ENCODE results near the gene CGB5.
"Not testable (repeated sequence)": the region's sequence is repeated elsewhere in the genome, so short reads cannot be mapped to it uniquely, and the experiment has no call there.

Gene CGB5

DNA sequence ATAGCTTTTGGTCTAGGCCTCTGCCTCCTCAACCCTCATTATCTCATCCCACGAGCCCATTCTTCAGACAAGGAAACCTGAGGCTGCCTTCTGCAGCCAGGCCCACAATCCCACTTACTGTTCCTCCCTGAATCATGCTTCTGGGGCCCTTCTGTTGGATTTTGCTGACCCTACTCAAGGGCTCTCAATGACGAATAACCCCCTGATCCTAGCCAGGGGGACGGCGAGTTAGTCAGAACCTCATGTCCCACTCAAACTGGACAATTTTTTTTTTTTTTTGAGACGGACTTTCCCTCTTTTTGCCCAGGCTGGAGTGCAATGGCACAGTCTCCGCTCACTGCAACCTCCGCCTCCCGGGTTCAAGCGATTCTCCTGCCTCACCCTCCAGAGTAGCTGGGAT, 21.5 kb upstream of the CGB5 start:
- Histone ChIP-seq H3K27me3 (ENCODE audit: insufficient read depth, poor library complexity, severe bottlenecking) (peaks cover 35% of the 10 kb centered on the region), H3K4me3 (replicated peaks; ENCODE audit: insufficient read depth, low read length) (no peak overlapping the region)
- TF ChIP-seq POLR2AphosphoS5 (IDR thresholded peaks at IDR 0.05; ENCODE audit: low read depth): no peak

DNA sequence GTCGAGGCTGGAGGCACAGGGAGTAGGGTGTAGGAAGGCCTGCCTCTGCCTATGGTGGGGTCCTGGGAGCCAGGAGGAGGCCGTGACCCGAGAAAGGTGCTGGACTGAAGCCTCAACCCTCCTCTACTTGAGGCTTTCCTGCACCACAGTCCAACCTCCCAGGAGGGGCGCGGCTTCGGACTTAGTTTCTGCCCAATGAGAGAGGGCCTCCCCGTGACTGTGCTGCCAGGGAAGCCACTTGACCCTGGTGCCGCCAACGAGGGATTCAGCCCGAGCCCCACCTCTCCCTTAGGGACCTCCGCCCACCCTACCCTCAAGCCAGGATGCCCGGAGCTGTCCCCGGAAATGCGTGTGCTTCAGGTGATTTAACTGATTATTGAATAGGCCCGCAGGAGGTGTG, 19.4 kb upstream of the CGB5 start, which contains the start of gene CGB3:
TSS of gene CGB3 (minus strand) at position 101 of the 400 bp plus-strand sequence. CDS start 362 bp downstream, outside the sequence.
- not testable (repeated sequence) for H3K27ac ChIP-seq (replicated peaks); H3K4me3 ChIP-seq (replicated peaks; ENCODE audit: insufficient read depth, low read length); DNase-seq (ENCODE audit: low read depth in 1 of 2, low spot score in 1 of 2)
- peaks cover 19% of the 10 kb centered on the region for H3K27me3 ChIP-seq (ENCODE audit: insufficient read depth, poor library complexity, severe bottlenecking)

More for the DNA sequence above, 21.5 kb upstream of the CGB5 start:
- DNase-seq (ENCODE audit: low read depth in 1 of 2, low spot score in 1 of 2): no peak
- no peak overlapping the region for H3K27ac ChIP-seq (replicated peaks)

DNA sequence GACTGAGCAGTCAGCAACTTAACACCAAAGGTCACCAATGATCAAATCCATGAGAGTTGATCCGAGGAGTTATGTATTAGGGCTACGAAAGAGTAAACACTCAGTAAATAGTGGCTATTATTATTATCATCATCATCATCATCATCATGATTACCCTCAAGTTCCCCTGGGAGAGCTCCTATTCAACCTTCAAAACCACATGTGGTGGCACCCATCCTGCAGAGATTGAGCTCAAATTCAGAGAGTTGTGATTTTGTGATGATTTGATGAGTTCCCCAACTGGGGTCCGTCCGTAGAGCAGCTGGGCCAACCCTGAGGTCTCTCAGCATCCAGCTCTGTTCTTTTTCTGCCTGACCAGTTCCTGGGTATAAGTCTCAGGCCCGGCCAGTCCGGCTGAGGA, 18.6 kb upstream of the CGB5 start:
- not testable (repeated sequence) for H3K4me3 ChIP-seq (replicated peaks; ENCODE audit: insufficient read depth, low read length); H3K27ac ChIP-seq (replicated peaks); DNase-seq (ENCODE audit: low read depth in 1 of 2, low spot score in 1 of 2)
- H3K27me3 ChIP-seq (ENCODE audit: insufficient read depth, poor library complexity, severe bottlenecking): peaks cover 11% of the 10 kb centered on the region

DNA sequence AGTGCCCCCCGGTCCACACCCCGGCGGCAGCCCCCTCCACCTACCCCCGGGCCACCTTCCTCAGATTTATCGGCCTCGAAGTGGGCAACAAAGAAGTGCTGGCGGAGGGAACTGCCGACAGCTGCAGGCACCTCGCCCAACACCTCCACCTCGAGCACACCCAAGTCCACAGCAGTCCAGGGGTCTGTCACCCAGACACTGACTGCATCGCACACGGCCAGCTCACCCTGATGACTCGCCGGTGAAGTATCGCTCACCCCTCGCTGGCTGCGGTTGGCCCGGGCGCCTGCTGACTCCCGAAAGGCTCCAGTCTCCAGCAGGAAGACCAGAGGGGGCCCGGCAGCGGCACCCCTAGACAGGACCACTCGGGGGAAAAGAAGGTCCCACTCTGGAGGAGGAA, 18.0 kb upstream of the CGB5 start:
- H3K27ac ChIP-seq (replicated peaks); H3K27me3 ChIP-seq (ENCODE audit: insufficient read depth, poor library complexity, severe bottlenecking): not testable (repeated sequence)

DNA sequence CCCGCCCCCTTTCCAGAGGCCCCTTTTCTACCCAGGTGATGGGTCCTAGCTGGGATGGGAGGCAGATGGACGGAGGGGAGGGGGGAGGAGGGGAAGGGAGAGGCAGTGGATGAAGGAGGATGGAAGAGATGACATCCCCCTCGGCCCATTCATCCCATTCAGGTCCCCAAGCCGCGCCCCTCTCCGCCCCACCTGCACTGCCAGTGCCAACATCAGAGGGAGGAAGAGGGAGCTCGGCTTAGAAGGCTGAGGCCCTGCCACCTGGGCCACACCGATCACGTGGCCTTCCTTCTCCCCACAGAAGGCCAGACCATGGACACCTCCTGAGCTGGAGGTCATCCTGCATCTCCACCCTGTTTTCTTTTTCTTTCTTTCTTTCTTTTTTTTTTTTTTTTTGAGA, 15.0 kb upstream of the CGB5 start:
- not testable (repeated sequence) for H3K27ac ChIP-seq (replicated peaks); H3K4me3 ChIP-seq (replicated peaks; ENCODE audit: insufficient read depth, low read length); DNase-seq (ENCODE audit: low read depth in 1 of 2, low spot score in 1 of 2); H3K27me3 ChIP-seq (ENCODE audit: insufficient read depth, poor library complexity, severe bottlenecking)

More for the DNA sequence above, 18.0 kb upstream of the CGB5 start:
- H3K4me3 ChIP-seq (replicated peaks; ENCODE audit: insufficient read depth, low read length); DNase-seq (ENCODE audit: low read depth in 1 of 2, low spot score in 1 of 2): not testable (repeated sequence)

DNA sequence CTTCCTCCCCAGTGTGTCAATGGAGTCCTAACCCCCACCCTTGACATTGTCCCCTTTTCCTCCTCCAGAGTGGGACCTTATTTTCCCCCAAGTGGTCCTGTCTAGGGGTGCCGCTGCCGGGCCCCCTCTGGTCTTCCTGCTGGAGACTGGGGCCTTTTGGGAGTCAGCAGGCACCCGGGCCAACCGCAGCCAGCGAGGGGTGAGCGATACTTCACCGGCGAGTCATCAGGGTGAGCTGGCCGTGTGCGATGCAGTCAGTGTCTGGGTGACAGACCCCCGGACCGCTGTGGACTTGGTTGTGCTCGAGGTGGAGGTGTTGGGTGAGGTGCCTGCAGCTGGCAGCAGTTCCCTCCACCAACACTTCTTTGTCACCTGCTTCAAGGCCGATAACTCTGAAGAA, 13.9 kb upstream of the CGB5 start:
- not testable (repeated sequence) for H3K4me3 ChIP-seq (replicated peaks; ENCODE audit: insufficient read depth, low read length); H3K27me3 ChIP-seq (ENCODE audit: insufficient read depth, poor library complexity, severe bottlenecking); DNase-seq (ENCODE audit: low read depth in 1 of 2, low spot score in 1 of 2); H3K27ac ChIP-seq (replicated peaks)

DNA sequence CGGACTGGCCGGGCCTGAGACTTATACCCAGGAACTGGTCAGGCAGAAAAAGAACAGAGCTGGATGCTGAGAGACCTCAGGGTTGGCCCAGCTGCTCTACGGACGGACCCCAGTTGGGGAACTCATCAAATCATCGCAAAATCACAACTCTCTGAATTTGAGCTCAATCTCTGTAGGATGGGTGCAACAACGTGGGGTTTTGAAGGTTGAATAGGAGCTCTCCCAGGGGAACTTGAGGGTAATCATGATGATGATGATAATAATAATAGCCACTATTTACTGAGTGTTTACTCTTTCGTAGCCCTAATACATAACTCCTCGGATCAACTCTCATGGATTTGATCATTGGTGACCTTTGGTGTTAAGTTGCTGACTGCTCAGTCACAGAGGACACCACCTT, 13.3 kb upstream of the CGB5 start:
- H3K27me3 ChIP-seq (ENCODE audit: insufficient read depth, poor library complexity, severe bottlenecking); DNase-seq (ENCODE audit: low read depth in 1 of 2, low spot score in 1 of 2); H3K27ac ChIP-seq (replicated peaks); H3K4me3 ChIP-seq (replicated peaks; ENCODE audit: insufficient read depth, low read length): not testable (repeated sequence)

DNA sequence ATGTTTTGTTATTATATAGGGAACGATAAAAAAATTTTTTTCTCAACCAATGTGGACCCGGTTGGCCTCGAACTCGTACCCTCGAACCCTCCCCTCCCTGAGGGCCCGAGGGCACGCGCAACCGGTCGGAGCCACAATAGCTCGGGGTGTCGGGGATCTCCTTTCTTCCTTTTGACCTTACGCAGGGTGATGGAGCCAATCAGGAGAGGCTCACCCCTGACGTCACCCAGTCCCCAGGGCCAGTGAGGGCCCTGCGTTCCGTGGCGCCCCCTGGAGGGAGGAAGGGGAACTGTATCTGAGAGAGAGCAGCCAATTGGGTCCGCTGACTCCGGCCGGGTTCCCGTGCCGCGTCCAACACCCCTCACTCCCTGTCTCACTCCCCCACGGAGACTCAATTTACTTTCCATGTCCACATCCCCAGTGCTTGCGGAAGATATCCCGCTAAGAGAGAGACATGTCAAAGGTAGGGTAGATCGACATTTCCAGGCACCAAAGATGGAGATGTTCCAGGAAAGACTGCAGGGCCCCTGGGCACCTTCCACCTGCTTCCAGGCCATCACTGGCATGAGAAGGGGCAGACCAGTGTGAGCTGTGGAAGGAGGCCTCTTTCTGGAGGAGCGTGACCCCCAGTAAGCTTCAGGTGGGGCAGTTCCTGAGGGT, 11.9 kb upstream of the CGB5 start, which contains the start of gene CGB2:
TSS of gene CGB2 (plus strand) at position 249 of the 660 bp plus-strand sequence. CDS start at position 455, 206 bp downstream.
- peak in 1 of 2 experiments; percentile 25 for DNase-seq (ENCODE audit: low read depth in 1 of 2, low spot score in 1 of 2)
- H3K27me3 ChIP-seq (ENCODE audit: insufficient read depth, poor library complexity, severe bottlenecking); H3K27ac ChIP-seq (replicated peaks); H3K4me3 ChIP-seq (replicated peaks; ENCODE audit: insufficient read depth, low read length): not testable (repeated sequence)

DNA sequence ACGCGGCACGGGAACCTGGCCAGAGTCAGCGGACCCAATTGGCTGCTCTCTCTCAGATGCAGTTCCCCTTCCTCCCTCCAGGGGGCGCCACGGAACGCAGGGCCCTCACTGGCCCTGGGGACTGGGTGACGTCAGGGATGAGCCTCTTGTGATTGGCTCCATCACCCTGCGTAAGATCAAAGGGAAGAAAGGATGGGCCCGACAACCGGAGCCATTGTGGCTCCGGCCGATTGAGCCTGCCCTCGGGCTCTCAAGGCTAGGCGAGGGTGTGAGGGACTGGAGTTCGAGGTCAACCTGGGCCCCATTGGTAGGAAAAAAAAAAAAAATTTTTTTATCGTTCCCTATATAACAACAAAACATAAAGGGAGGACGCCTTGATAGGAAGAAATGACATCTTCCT, 6.8 kb upstream of the CGB5 start, which contains the start of gene CGB1:
TSS of gene CGB1 (minus strand) at position 81 of the 400 bp plus-strand sequence. CDS start 184 bp downstream, outside the sequence.
- peak in 1 of 2 experiments; percentile 42 for DNase-seq (ENCODE audit: low read depth in 1 of 2, low spot score in 1 of 2)
- H3K27ac ChIP-seq (replicated peaks); H3K27me3 ChIP-seq (ENCODE audit: insufficient read depth, poor library complexity, severe bottlenecking); H3K4me3 ChIP-seq (replicated peaks; ENCODE audit: insufficient read depth, low read length): not testable (repeated sequence)
- peak; percentile 16; the same call in 1 of the 2 replicates for TF ChIP-seq SPI1 (IDR thresholded peaks at IDR 0.05; ENCODE audit: borderline replicate concordance, low read depth)
- TF ChIP-seq, protein P1, sequence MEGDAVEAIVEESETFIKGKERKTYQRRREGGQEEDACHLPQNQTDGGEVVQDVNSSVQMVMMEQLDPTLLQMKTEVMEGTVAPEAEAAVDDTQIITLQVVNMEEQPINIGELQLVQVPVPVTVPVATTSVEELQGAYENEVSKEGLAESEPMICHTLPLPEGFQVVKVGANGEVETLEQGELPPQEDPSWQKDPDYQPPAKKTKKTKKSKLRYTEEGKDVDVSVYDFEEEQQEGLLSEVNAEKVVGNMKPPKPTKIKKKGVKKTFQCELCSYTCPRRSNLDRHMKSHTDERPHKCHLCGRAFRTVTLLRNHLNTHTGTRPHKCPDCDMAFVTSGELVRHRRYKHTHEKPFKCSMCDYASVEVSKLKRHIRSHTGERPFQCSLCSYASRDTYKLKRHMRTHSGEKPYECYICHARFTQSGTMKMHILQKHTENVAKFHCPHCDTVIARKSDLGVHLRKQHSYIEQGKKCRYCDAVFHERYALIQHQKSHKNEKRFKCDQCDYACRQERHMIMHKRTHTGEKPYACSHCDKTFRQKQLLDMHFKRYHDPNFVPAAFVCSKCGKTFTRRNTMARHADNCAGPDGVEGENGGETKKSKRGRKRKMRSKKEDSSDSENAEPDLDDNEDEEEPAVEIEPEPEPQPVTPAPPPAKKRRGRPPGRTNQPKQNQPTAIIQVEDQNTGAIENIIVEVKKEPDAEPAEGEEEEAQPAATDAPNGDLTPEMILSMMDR (IDR thresholded peaks at IDR 0.05; ENCODE audit: insufficient read depth, low read length): peak; percentile 49

DNA sequence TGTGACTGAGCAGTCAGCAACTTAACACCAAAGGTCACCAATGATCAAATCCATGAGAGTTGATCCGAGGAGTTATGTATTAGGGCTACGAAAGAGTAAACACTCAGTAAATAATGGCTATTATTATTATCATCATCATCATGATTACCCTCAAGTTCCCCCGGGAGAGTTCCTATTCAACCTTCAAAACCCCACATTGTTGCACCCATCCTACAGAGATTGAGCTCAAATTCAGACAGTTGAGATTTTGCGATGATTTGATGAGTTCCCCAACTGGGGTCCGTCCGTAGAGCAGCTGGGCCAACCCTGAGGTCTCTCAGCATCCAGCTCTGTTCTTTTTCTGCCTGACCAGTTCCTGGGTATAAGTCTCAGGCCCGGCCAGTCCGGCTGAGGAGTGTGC, 5.5 kb upstream of the CGB5 start:
- H3K4me3 ChIP-seq (replicated peaks; ENCODE audit: insufficient read depth, low read length); H3K27me3 ChIP-seq (ENCODE audit: insufficient read depth, poor library complexity, severe bottlenecking); DNase-seq (ENCODE audit: low read depth in 1 of 2, low spot score in 1 of 2); H3K27ac ChIP-seq (replicated peaks): not testable (repeated sequence)

DNA sequence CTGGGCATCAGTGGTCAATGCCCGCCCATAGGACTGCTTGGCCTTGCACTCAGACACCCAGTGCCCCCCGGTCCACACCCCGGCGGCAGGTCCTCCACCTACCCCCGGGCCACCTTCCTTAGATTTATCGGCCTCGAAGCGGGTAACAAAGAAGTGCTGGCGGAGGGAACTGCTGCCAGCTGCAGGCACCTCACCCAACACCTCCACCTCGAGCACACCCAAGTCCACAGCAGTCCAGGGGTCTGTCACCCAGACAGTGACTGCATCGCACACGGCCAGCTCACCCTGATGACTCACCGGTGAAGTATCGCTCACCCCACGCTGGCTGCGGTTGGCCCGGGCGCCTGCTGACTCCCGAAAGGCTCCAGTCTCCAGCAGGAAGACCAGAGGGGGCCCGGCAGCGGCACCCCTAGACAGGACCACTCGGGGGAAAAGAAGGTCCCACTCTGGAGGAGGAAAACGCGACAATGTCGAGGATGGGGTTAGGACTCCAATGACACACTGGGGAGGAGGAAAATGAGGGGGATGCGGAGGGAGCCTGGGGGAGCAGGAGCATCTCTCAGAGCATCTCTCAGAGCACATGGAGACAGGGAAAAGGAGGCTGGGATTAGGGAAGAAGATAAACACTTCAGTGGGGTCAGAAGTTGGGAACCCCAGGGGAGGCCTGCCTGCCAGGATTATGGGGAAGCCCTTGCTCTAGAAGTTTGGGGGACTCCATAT, 4.9 kb upstream of the CGB5 start:
- not testable (repeated sequence) for H3K27me3 ChIP-seq (ENCODE audit: insufficient read depth, poor library complexity, severe bottlenecking); H3K27ac ChIP-seq (replicated peaks); H3K4me3 ChIP-seq (replicated peaks; ENCODE audit: insufficient read depth, low read length); DNase-seq (ENCODE audit: low read depth in 1 of 2, low spot score in 1 of 2)

DNA sequence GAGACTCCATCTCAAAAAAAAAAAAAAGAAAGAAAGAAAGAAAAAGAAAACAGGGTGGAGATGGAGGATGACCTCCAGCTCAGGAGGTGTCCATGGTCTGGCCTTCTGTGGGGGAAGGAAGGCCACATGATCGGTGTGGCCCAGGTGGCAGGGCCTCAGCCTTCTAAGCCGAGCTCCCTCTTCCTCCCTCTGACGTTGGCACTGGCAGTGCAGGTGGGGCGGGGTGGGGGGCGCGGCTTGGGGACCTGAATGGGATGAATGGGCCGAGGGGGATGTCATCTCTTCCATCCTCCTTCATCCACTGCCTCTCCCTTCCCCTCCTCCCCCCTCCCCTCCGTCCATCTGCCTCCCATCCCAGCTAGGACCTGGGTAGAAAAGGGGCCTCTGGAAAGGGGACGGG, 3.9 kb upstream of the CGB5 start:
- not testable (repeated sequence) for H3K4me3 ChIP-seq (replicated peaks; ENCODE audit: insufficient read depth, low read length); H3K27me3 ChIP-seq (ENCODE audit: insufficient read depth, poor library complexity, severe bottlenecking); DNase-seq (ENCODE audit: low read depth in 1 of 2, low spot score in 1 of 2); H3K27ac ChIP-seq (replicated peaks)
